22Rv1 (cell line): ENCODE measurements around the gene NKX1-1.

ENCODE experiments used
- H3K27ac ChIP-seq: fragments of 450-650 bp; 2 replicates; pipeline ENCODE4 v1.5.1; 2017
- ZFX ChIP-seq: fragments of 450-650 bp; IDR thresholded peaks from 2 replicates; pipeline ENCODE4 v1.6.1; 2017; ENCODE audit warnings: antibody characterized with exemption, borderline replicate concordance
- TF ChIP-seq, protein P1 (sequence below): fragments of 450-650 bp; IDR thresholded peaks from 2 replicates; pipeline ENCODE4 v1.5.1; 2017; ENCODE audit warnings: mild to moderate bottlenecking

NKX1-1 gene

DNA sequence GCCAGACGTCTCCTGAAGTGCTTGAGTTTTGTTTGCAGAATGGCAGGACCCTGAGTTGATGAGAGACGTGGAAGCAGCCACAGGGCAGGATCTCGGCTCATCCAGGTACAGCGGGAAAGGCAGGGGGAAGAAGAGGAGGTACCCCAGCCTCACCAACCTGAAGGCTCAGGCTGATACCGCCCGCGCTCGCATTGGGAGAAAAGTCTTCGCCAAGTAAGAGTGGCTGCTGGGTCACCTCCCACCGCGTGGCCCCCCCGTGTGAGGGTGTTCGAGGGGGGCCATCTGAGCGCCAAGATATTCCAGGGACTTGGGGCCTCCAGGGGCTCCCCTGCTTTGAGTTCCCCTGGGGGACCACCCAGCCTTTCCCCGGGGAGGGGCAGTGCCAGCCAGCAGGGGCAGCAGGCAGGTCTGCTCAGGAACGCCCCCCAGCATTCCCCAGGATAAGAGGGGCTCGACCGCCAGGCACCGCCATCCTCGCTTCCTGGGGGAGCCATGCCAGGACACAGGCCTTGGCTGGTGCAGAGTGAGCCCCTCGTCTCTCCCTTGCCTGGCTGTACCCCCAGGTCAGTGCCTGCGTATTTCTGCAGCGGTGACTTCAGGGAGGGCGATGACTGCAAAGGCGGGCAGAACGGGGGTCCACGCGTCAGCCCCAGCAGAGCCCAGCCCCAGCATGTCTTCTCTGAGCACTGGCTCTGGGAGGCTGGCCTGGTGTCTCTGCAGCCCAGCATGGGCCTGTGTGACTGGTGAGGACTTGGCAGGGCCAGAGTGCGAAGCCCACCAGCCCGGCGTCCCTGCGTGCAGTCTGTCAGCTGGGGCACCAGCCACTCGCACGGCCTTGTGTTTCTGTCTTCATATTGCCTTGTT, 22.3 kb downstream of the NKX1-1 start:
- TF ChIP-seq, protein P1, sequence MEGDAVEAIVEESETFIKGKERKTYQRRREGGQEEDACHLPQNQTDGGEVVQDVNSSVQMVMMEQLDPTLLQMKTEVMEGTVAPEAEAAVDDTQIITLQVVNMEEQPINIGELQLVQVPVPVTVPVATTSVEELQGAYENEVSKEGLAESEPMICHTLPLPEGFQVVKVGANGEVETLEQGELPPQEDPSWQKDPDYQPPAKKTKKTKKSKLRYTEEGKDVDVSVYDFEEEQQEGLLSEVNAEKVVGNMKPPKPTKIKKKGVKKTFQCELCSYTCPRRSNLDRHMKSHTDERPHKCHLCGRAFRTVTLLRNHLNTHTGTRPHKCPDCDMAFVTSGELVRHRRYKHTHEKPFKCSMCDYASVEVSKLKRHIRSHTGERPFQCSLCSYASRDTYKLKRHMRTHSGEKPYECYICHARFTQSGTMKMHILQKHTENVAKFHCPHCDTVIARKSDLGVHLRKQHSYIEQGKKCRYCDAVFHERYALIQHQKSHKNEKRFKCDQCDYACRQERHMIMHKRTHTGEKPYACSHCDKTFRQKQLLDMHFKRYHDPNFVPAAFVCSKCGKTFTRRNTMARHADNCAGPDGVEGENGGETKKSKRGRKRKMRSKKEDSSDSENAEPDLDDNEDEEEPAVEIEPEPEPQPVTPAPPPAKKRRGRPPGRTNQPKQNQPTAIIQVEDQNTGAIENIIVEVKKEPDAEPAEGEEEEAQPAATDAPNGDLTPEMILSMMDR = no peak
- TF ChIP-seq ZFX = no peak
- no peak overlapping the region for H3K27ac ChIP-seq

DNA sequence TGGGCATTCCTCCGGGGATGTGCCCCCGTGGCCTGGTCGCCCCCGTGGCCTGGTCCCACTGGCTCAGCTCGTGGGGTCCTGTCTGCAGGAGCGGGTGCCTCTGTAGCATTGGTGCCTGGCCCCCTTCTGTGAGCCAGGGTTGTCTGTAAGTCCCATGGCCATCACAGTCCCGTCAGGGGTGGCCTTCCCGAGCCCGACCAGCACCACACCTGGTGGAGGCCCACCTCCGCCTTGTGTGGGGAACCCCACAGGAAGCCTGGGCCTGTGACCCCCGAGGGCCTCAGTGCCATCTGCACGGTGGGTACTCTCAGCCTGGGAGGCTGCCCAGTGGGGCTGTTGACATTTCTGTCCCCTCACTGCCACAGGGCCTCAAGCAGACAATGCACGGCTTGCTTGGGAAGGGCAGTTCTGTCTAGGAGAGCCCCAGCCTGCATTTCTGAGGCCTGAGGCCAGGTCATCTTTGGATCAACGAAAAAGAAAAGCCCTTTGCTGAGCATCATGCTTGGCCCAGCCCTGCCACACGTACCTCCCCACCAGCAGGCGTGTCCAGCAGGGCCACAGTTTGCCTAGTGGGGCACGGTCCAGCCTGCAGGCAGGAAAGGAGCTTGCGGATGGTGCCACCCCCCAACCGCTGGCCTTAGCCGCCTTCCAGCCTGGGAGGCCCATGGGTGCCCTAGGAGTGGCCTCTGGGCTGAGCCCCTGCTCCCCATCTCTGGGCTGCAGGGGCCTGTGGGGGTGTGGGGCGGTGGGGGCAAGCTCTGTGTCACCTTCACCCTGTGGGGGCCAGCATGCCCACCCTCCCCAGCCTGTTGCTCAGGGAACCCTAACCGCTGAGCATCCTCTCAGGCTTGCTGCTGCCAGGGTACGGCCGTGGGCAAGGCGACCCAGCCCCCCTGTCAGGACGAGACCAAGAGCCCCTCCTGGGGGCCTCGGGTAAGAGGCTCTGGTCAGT, 23.2 kb downstream of the NKX1-1 start:
- TF ChIP-seq ZFX = no peak
- TF ChIP-seq, protein P1 = no peak
- no peak overlapping the region for H3K27ac ChIP-seq

DNA sequence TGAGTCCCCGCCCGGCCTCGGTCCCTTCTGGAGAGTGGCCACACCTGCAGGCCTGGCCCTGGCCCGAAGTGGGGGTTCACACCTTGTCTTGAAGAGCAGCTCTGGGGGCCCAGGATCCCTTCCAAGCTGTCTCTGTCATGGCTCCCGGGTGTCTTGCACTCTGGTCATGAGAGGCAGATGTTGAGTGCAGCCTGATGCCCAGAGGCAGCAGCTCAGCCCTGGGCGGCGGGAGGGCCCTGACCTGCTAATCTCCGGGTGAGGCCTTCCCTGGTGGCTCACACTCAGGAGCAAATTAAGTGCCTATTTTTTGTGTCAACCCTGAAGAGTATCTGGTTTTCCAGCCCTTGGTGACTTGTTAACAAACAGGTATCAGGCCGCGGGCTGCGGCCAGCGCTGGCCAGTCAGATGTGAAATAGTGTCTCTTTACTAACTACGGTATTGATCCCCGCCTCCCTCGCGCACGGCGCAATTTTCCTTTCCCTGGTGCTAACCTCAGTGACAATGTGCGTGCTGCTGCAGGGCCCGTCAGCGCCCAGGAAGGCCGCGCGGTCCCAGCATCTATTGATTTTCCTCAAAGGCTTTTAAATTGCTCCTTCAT, 24.2 kb downstream of the NKX1-1 start:
- no peak overlapping the region for H3K27ac ChIP-seq
- TF ChIP-seq, protein P1 = no peak
- TF ChIP-seq ZFX = no peak

DNA sequence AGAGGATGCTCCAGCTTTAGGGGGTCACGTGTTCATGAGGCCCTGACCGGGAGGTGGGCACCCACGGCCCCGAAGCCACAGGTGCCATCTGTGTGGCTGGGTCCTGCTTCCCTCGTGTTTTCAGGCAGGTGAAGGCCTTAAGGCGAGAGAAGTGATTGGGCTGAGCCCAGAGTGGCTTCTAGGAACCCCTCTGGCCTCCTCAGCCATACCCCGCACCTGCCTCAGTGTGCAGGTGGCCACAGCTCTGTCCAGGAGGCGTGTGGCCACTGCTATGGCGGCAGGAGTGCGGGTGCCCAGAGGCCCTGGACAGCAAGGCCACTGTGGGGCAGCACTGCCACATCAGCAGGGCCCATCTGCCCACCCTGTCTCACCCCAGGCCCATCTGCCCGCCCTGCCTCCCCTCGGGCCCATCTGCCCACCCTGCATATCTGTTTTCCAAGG, 25.0 kb downstream of the NKX1-1 start:
- no peak overlapping the region for H3K27ac ChIP-seq
- TF ChIP-seq, protein P1 = no peak
- no peak for TF ChIP-seq ZFX

DNA sequence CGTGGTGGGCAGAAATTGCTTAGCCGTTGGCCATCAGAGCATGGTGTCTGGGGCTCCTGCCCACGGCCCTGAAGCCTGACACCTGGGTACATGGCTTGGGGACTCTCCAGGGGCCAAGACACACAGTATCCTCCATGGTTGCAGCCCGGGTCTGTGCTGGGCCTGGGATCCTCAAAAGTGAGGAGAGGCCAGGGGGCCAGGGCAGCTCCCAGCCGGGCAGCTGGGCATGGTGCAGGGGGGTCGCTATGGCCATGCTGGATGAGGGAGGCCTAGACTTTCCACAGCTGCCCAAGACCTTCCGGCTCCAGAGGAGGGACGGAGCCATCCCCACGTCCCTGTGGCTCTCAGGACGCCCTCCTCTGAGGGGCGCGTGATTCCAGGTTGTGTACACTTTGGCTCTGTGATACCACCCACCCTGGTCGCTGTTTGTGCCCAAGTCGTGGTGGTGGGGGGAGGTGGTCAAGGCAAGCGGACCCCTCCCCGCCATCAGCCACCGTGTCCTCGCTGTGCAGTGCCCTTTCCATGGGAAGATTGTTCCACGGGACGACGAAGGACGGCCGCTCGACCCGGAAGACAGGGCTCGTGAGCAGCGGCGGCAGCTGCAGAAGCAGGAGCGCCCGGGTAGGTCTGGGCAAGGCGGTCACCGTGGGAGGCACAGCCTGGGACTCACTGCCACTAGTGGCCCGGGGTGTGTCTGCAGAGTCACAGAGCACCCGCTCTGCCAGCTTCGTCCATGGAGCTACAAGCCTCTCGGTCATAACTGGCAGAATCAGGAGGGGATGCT, 25.7 kb downstream of the NKX1-1 start:
- TF ChIP-seq ZFX = no peak
- TF ChIP-seq, protein P1 = no peak
- H3K27ac ChIP-seq = no peak overlapping the region

DNA sequence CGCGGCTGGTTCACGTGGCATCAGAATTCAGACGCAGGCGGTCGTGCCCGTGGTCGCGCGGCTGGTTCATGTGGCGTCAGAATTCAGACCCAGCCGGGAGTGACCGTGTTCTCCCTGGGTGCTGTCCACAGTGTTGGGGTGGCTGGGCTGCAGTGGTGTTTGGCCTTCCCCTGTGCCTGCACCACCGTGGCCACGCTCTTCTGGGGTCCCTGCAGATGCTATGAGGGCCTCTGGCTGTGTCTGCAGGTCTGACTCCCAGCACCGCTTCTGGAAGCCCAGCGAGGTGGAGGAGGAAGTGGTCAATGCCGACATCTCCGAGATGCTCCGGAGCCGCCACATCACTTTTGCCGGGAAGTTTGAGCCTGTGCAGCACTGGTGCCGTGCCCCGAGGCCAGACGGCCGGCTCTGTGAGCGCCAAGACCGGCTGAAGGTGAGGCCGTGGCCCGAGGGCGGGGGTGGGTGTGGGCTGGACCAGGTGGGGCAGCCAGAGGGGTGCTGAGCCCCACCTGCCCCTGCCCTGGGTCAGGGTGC, 26.4 kb downstream of the NKX1-1 start:
- no peak overlapping the region for H3K27ac ChIP-seq
- TF ChIP-seq, protein P1 = no peak
- no peak for TF ChIP-seq ZFX
